GM12878 (cell line): Measurements from ENCODE around the gene TEX2. TPM values are rescaled to one million over a fixed set of nuclear protein-coding genes. Genes with fewer than 3 reads are reported as not detected.

Experiments
- ATAC-seq: fragments of 200-7000 bp; cut with Tn5 transposase; 3 replicates; pipeline ENCODE4 v1.9.1; 2020; ENCODE audit warnings: mild to moderate bottlenecking, moderate library complexity
- BruUV-seq: library from RNA; stranded (reverse); fragments of 400-500 nt; replicated peaks from 2 replicates; lab custom pipeline; 2021; lab: Mats Ljungman, UMichigan
- CTCF ChIA-PET: fragments of 300-600 bp; sonication (Branson Sonifier 250); formaldehyde crosslinking; extraction: SDS; loops from one replicate; lab custom pipeline; 2021; ENCODE audit warnings: inconsistent platforms; lab: Yijun Ruan, JAX
- POLR2A ChIA-PET: fragments of 350-600 bp; formaldehyde crosslinking; extraction: SDS; loops from one replicate; lab custom pipeline; 2021; ENCODE audit warnings: inconsistent platforms; lab: Charles Lee
- RAD21 ChIA-PET: fragments of 300-600 bp; sonication (Branson Sonifier 250); formaldehyde crosslinking; loops from one replicate; lab custom pipeline; 2023; ENCODE audit warnings: antibody characterized with exemption; ENCODE audit not compliant: unreplicated experiment; lab: Charles Lee
- SMC1A ChIA-PET: fragments of 300-600 bp; sonication (Branson Sonifier 250); formaldehyde crosslinking; loops from one replicate; lab custom pipeline; 2023; ENCODE audit not compliant: unreplicated experiment, uncharacterized antibody; lab: Charles Lee
- DNase-seq: peaks from one replicate; pipeline ENCODE4 v3.0.0-alpha.2; 2011; ENCODE audit warnings: low read depth, low spot score
- FAIRE-seq: peaks from 3 replicates; lab custom pipeline; 2011; peaks lifted over from hg19 to GRCh38; lab: Jason Lieb, UNC
- H2AFZ ChIP-seq: 2 replicates; pipeline ENCODE4 v1.6.0; 2011; ENCODE audit warnings: low read depth, low read length, control low read depth; ENCODE audit not compliant: control insufficient read depth
- H3K27ac ChIP-seq: 2 replicates; pipeline ENCODE4 v1.5.1; 2011; ENCODE audit warnings: control low read depth; ENCODE audit not compliant: control insufficient read depth, insufficient read depth
- H3K27me3 ChIP-seq, 2 experiments: replicated peaks in 1 of 2; 2 replicates each; pipeline versions ENCODE4 v1.6.0 to v1.6.1; 2011; ENCODE audit warnings: low read length in 1 of 2; ENCODE audit not compliant: control insufficient read depth in 2 of 2, insufficient read depth in 2 of 2
- H3K36me3 ChIP-seq, 2 experiments: 2 replicates each; pipeline ENCODE4 v1.5.1; 2011; ENCODE audit warnings: low read length in 1 of 2; ENCODE audit not compliant: control insufficient read depth in 2 of 2, insufficient read depth in 2 of 2
- H3K4me1 ChIP-seq: 2 replicates; pipeline ENCODE4 v1.6.1; 2011; ENCODE audit warnings: mild to moderate bottlenecking, low read length, moderate library complexity, mixed read lengths; ENCODE audit not compliant: control insufficient read depth, insufficient read depth
- H3K4me2 ChIP-seq: 2 replicates; pipeline ENCODE4 v1.6.0; 2011; ENCODE audit warnings: control low read depth; ENCODE audit not compliant: control insufficient read depth, insufficient read depth
- H3K4me3 ChIP-seq: fragments of 200-600 bp; sonication (generic); 2 replicates; pipeline ENCODE4 v1.5.1; 2016
- H3K79me2 ChIP-seq: 2 replicates; pipeline ENCODE4 v1.6.0; 2011; ENCODE audit warnings: low read length; ENCODE audit not compliant: control insufficient read depth, insufficient read depth
- H3K9ac ChIP-seq: 2 replicates; pipeline ENCODE4 v1.8.0; 2011; ENCODE audit warnings: low read length, control low read depth, mixed read lengths; ENCODE audit not compliant: control insufficient read depth, insufficient read depth
- H3K9me3 ChIP-seq: replicated peaks from 3 replicates; pipeline ENCODE4 v1.5.1; 2011; ENCODE audit warnings: mild to moderate bottlenecking, low read length; ENCODE audit not compliant: control insufficient read depth, insufficient read depth
- H4K20me1 ChIP-seq: 2 replicates; pipeline ENCODE4 v1.6.0; 2011; ENCODE audit not compliant: control insufficient read depth, insufficient read depth
- BCL11A ChIP-seq: IDR thresholded peaks from 2 replicates; pipeline ENCODE4 v1.6.1; 2011; ENCODE audit warnings: low read depth, low read length
- CEBPB ChIP-seq, 2 experiments: fragments of 150-350 bp in 1 of 2; IDR thresholded peaks; 2 replicates each; pipeline ENCODE4 v1.6.1; 2012 to 2014; ENCODE audit warnings: low read depth in 2 of 2, low read length in 2 of 2, borderline replicate concordance in 1 of 2, inconsistent platforms in 1 of 2
- IKZF2 ChIP-seq, 2 experiments: fragments of 450-650 bp; IDR thresholded peaks; 2 replicates each; pipeline ENCODE4 v1.6.1; 2017; ENCODE audit warnings: mild to moderate bottlenecking in 2 of 2, moderate library complexity in 2 of 2
- NR2F1 ChIP-seq: fragments of 450-650 bp; conservative IDR thresholded peaks from 2 replicates; pipeline ENCODE4 v1.6.1; 2017; ENCODE audit warnings: mild to moderate bottlenecking
- SIX5 ChIP-seq: IDR thresholded peaks from 2 replicates; pipeline ENCODE4 v1.6.1; 2011; ENCODE audit warnings: mild to moderate bottlenecking, low read depth, low read length, moderate library complexity; ENCODE audit not compliant: severe bottlenecking
- SRF ChIP-seq, 2 experiments: IDR thresholded peaks; 2 replicates each; pipeline ENCODE4 v1.6.1; 2011; ENCODE audit warnings: low read depth in 2 of 2, low read length in 2 of 2, mild to moderate bottlenecking in 1 of 2, moderate library complexity in 1 of 2
- YBX1 ChIP-seq: fragments of 450-650 bp; IDR thresholded peaks from 2 replicates; pipeline ENCODE4 v1.6.1; 2016; ENCODE audit warnings: antibody characterized with exemption
- YY1 ChIP-seq: IDR thresholded peaks from 2 replicates; pipeline ENCODE4 v1.6.1; 2011; ENCODE audit warnings: low read depth, mild to moderate bottlenecking, low read length
- ZZZ3 ChIP-seq: IDR thresholded peaks from 2 replicates; pipeline ENCODE4 v1.6.1; 2011; ENCODE audit warnings: low read depth; ENCODE audit not compliant: control insufficient read depth, insufficient read length
- WGBS: methylation state at CpG from one replicate; pipeline ENCODE4 v1.1.6; 2016; ENCODE audit warnings: low lambda C conversion rate; ENCODE audit not compliant: insufficient replicate concordance, insufficient coverage; ENCODE audit errors: missing lambda C conversion rate; 5-methylcytosine and 5-hydroxymethylcytosine counted together
- in situ Hi-C: fragments of 300-500 bp; cut with MboI; formaldehyde crosslinking; loops from 9 replicates; pipeline ENCODE4 v1.14.3; 2018; ENCODE audit warnings: mixed read lengths
- intact Hi-C: fragments of 100-400 bp; cut with micrococcal nuclease; formaldehyde crosslinking; loops from one replicate; pipeline ENCODE4 v1.14.2; 2022; ENCODE audit not compliant: unreplicated experiment
- polyA plus RNA-seq, 11 experiments: library from polyadenylated mRNA; depleted of rRNA in 4 of 11; unstranded in 6 of 11; stranded (reverse) in 5 of 11; fragments of >200 nt; fragmentation: Nextera tagmentation in 4 of 11; fragmentation: Illumina TruSeq in 1 of 11; extraction: Ambion mirVana in 4 of 11; extraction: Trizol in 1 of 11; gene quantifications; 1 replicate in 1 of 11; 2 replicates in 10 of 11; pipeline versions ENCODE4 v1.2.1 to v1.2.3, GENCODE V29; 2011 to 2016; ENCODE audit warnings: inconsistent platforms in 2 of 11, missing spikeins in 2 of 11, low read depth in 1 of 11
- total RNA-seq, 4 experiments: library from RNA; depleted of rRNA in 3 of 4; stranded (reverse); fragments of >200 nt in 3 of 4; fragmentation: Illumina TruSeq in 1 of 4; extraction: Trizol in 1 of 4; gene quantifications; 2 replicates each; pipeline versions ENCODE4 v1.2.1 to v1.2.3, GENCODE V29; 2013 to 2021
- TF ChIP-seq, protein P1 (sequence below): fragments of 450-650 bp; IDR thresholded peaks from 2 replicates; pipeline ENCODE4 v1.6.1; 2017; ENCODE audit warnings: borderline replicate concordance
- TF ChIP-seq, protein P2 (sequence below): fragments of 450-650 bp; IDR thresholded peaks from 2 replicates; pipeline ENCODE4 v1.6.1; 2017; ENCODE audit warnings: mild to moderate bottlenecking, moderate library complexity

Gene TEX2
- total and polyA plus RNA-seq, 10 of the 15 experiments (the other 5 are each of a cell fraction or from before 2014, with no cell fraction given) = 3.8 to 19.9 (median 15.8) TPM

DNA sequence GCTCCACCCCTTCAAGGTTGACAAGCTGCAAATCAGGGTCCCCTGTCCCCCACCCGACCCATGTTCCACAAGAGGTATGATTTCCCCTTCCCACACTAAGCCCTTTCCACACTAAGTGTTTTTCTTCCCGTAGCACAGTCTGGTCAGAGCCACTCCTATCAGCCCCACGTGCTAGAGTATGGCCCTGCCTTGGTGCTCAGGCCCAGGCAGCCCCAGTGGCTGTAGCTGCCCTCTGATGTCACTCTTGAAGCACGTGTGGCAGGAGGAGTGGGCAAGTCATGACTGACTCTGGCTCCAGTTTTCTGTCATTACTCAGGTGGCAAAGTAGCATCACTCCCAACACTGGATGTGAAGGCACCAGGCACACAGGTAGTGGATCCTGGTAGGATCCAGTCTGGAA is 97.7 kb downstream of the TEX2 start:
- in situ Hi-C loops = no loop called here
- SMC1A ChIA-PET = interaction anchor here (1.5 kb wide), 1 partner anchor 276 kb away, joined by 4 read pairs; no protein-coding TSS in a partner anchor

DNA sequence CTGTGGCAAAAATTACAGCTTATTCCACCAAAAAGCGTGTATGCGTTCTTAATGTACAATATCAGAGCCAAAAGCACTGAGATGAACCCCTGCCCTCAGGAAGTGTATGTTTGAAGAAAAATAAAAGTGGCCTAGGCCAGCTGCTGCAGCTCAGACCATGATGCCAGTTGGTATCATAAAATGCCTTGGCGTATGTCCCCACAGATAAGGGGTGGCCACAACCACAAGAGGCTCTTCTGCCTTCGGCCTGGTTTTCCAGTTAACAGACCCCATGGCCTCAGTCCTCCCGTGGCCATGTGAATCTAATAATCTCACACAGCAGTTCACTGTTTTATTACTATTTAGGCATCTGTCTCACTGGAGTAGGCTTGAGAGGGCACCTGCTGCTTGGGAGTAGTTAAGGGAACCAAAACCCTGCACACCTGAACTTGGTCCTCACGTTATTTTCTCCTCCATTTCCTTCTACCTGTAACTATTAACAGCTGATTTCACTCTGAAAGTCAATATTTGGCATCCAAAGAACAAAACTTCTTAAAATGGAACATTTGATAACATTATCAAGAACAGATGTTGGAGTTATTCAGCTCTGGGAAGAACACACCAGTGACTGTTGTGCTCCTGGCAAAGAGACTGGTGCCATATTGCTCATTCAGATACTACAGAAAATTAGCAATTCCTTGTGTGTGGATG is 98.3 kb downstream of the TEX2 start:
- no peaks in the 10 kb centered on the region for H4K20me1 ChIP-seq
- in situ Hi-C loops = no loop called here
- 100% methylated on average over 6 of the region's 6 CpGs for WGBS
- FAIRE-seq (peak; percentile 18), ATAC-seq (no peak), DNase-seq (no peak)
- H2AFZ ChIP-seq = no peak overlapping the region
- no peak overlapping the region for H3K4me3 ChIP-seq
- H3K79me2 ChIP-seq = no peaks in the 10 kb centered on the region
- no peak overlapping the region for H3K9ac ChIP-seq
- no peak overlapping the region for H3K4me2 ChIP-seq
- no peaks in the 10 kb centered on the region for H3K27me3 ChIP-seq
- ChIA-PET POLR2A (no interaction called here), RAD21 (interaction anchor here (1.1 kb wide), 1 partner anchor 117 kb away, joined by 3 read pairs; no protein-coding TSS in a partner anchor), CTCF (interaction anchor here (1.0 to 2.0 kb wide), 4 partner anchors 16 to 136 kb away, joined by 3 to 6 read pairs (median 3); no protein-coding TSS in a partner anchor), SMC1A (interaction anchor here (1.3 kb wide), 1 partner anchor 30 kb away, joined by 4 read pairs; no protein-coding TSS in a partner anchor)
- H3K9me3 ChIP-seq = no peaks in the 10 kb centered on the region
- H3K4me1 ChIP-seq = no peaks in the 10 kb centered on the region
- no TSS peak for BruUV-seq
- intact Hi-C loops = no loop called here
- H3K27ac ChIP-seq = no peak overlapping the region
- no peaks in the 10 kb centered on the region for H3K36me3 ChIP-seq
- no peak for TF ChIP-seq CEBPB (IDR thresholded peaks at IDR 0.05; ENCODE audit: borderline replicate concordance in 1 of 2, low read depth in 2 of 2, low read length in 2 of 2)
- no peak for TF ChIP-seq YY1
- no peak for TF ChIP-seq IKZF2 (IDR thresholded peaks at IDR 0.05)
- TF ChIP-seq, protein P1, sequence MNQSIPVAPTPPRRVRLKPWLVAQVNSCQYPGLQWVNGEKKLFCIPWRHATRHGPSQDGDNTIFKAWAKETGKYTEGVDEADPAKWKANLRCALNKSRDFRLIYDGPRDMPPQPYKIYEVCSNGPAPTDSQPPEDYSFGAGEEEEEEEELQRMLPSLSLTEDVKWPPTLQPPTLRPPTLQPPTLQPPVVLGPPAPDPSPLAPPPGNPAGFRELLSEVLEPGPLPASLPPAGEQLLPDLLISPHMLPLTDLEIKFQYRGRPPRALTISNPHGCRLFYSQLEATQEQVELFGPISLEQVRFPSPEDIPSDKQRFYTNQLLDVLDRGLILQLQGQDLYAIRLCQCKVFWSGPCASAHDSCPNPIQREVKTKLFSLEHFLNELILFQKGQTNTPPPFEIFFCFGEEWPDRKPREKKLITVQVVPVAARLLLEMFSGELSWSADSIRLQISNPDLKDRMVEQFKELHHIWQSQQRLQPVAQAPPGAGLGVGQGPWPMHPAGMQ = no peak
- TF ChIP-seq SIX5 = no peak
- TF ChIP-seq ZZZ3 = no peak
- TF ChIP-seq YBX1 = no peak
- TF ChIP-seq, protein P2, sequence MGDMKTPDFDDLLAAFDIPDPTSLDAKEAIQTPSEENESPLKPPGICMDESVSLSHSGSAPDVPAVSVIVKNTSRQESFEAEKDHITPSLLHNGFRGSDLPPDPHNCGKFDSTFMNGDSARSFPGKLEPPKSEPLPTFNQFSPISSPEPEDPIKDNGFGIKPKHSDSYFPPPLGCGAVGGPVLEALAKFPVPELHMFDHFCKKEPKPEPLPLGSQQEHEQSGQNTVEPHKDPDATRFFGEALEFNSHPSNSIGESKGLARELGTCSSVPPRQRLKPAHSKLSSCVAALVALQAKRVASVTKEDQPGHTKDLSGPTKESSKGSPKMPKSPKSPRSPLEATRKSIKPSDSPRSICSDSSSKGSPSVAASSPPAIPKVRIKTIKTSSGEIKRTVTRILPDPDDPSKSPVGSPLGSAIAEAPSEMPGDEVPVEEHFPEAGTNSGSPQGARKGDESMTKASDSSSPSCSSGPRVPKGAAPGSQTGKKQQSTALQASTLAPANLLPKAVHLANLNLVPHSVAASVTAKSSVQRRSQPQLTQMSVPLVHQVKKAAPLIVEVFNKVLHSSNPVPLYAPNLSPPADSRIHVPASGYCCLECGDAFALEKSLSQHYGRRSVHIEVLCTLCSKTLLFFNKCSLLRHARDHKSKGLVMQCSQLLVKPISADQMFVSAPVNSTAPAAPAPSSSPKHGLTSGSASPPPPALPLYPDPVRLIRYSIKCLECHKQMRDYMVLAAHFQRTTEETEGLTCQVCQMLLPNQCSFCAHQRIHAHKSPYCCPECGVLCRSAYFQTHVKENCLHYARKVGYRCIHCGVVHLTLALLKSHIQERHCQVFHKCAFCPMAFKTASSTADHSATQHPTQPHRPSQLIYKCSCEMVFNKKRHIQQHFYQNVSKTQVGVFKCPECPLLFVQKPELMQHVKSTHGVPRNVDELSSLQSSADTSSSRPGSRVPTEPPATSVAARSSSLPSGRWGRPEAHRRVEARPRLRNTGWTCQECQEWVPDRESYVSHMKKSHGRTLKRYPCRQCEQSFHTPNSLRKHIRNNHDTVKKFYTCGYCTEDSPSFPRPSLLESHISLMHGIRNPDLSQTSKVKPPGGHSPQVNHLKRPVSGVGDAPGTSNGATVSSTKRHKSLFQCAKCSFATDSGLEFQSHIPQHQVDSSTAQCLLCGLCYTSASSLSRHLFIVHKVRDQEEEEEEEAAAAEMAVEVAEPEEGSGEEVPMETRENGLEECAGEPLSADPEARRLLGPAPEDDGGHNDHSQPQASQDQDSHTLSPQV = no peak
- no peak for TF ChIP-seq BCL11A

More for the DNA sequence above, 97.7 kb downstream of the TEX2 start:
- POLR2A ChIA-PET = no interaction called here
- intact Hi-C loops = no loop called here
- Histone ChIP-seq H3K9me3 (no peaks in the 10 kb centered on the region), H3K4me2 (no peak overlapping the region), H3K4me3 (no peak overlapping the region), H3K79me2 (no peaks in the 10 kb centered on the region), H3K9ac (no peak overlapping the region), H3K27ac (no peak overlapping the region), H3K4me1 (no peaks in the 10 kb centered on the region), H3K27me3 (no peaks in the 10 kb centered on the region), H4K20me1 (no peaks in the 10 kb centered on the region), H2AFZ (no peak overlapping the region), H3K36me3 (peaks cover 0 to 2% of the 10 kb centered on the region in 2 experiments; a peak in 2 of 4 replicates)
- no peak for TF ChIP-seq SRF (IDR thresholded peaks at IDR 0.05; ENCODE audit: low read depth in 2 of 2, low read length in 2 of 2)
- no peak for TF ChIP-seq NR2F1
- CTCF ChIA-PET = interaction anchor here (1.0 to 2.0 kb wide), 4 partner anchors 17 to 137 kb away, joined by 3 to 6 read pairs (median 3); no protein-coding TSS in a partner anchor
- 71% methylated on average over 4 of the region's 4 CpGs for WGBS
- ATAC-seq (no peak), FAIRE-seq (no peak), DNase-seq (no peak)
- no TSS peak for BruUV-seq
- RAD21 ChIA-PET = interaction anchor here (1.1 kb wide), 1 partner anchor 116 kb away, joined by 3 read pairs; no protein-coding TSS in a partner anchor
